Neural progenitor cell (in vitro differentiated cells): ENCODE measurements around the gene RAMP3.

Source experiments
- EZH2 ChIP-seq: fragments of 200-600 bp; sonication (generic); IDR thresholded peaks from 2 replicates; pipeline ENCODE4 v1.6.1; 2017; ENCODE audit warnings: antibody characterized with exemption, mild to moderate bottlenecking, moderate library complexity
- EZH2phosphoT487 ChIP-seq: fragments of 200-600 bp; sonication (generic); IDR thresholded peaks from 2 replicates; pipeline ENCODE4 v1.6.1; 2017; ENCODE audit warnings: antibody characterized with exemption
- TF ChIP-seq, protein P1 (sequence below): fragments of 200-600 bp; sonication (generic); IDR thresholded peaks from 2 replicates; pipeline ENCODE4 v1.5.1; 2017; ENCODE audit warnings: antibody characterized with exemption, mild to moderate bottlenecking

DNA sequence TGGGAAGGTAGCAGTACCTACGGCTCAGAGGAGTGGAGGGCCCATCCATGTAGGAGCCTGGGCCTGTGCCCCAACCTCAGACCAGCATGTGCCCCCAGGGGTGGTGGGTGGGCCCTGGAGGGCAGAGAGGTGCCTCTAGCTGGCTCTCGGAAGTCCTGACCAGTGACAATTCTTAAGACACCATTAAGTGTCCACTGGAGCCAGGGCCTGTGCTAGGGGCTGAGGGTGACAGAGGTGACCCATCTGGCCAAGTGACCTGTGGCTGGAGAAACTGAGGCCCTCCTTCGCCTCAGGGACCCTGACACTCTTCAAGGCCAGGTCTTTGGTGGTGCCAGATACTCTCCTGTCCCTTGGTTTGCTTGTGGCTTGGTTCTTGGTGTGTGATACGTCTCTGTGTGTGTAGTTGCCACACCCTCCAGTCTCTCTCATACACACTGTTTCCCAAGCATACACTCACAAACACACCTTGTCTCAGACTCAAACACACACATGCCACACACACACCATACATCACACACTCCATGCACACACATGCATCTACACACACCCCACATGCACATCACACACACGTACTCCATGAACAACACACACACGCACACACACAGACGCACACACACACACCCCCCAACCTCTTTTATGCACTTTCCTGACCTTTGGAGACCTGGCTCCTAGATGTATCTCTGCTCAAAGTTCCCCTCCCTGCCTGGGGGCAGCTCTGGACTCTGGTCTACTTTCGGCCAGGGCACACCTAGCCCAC, 897 bp upstream of the RAMP3 start:
- TF ChIP-seq, protein P1, sequence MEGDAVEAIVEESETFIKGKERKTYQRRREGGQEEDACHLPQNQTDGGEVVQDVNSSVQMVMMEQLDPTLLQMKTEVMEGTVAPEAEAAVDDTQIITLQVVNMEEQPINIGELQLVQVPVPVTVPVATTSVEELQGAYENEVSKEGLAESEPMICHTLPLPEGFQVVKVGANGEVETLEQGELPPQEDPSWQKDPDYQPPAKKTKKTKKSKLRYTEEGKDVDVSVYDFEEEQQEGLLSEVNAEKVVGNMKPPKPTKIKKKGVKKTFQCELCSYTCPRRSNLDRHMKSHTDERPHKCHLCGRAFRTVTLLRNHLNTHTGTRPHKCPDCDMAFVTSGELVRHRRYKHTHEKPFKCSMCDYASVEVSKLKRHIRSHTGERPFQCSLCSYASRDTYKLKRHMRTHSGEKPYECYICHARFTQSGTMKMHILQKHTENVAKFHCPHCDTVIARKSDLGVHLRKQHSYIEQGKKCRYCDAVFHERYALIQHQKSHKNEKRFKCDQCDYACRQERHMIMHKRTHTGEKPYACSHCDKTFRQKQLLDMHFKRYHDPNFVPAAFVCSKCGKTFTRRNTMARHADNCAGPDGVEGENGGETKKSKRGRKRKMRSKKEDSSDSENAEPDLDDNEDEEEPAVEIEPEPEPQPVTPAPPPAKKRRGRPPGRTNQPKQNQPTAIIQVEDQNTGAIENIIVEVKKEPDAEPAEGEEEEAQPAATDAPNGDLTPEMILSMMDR = no peak
- TF ChIP-seq EZH2 (no peak), EZH2phosphoT487 (no peak)
